IMR-90 (cell line): Measurements from ENCODE around the gene ATP5PO.

Experiments
- CTCF ChIP-seq: conservative IDR thresholded peaks from 2 replicates; pipeline ENCODE4 v1.5.1; 2012; ENCODE audit warnings: mild to moderate bottlenecking, low read depth, low read length, improper control_type of control experiment
- POLR2A ChIP-seq: IDR thresholded peaks from 2 replicates; pipeline ENCODE4 v1.6.1; 2012; ENCODE audit warnings: mild to moderate bottlenecking, low read depth, low read length
- RCOR1 ChIP-seq: IDR thresholded peaks from 2 replicates; pipeline ENCODE4 v1.6.1; 2012; ENCODE audit warnings: mild to moderate bottlenecking, low read length, improper control_type of control experiment; ENCODE audit not compliant: insufficient replicate concordance

- TF ChIP-seq CTCF = no peak
- no peak for TF ChIP-seq POLR2A
- TF ChIP-seq RCOR1 = no peak
Observed at GRCh38 chr21:33938381-33938780, 22.8 kb upstream of the ATP5PO start.
